Spleen (tissue), 7 donors: ENCODE results near the gene SPTBN1.

Source experiments
- POLR2AphosphoS5 ChIP-seq, 3 donors: sonication (generic); formaldehyde crosslinking; IDR thresholded peaks; one replicate each; pipeline ENCODE4 v1.5.1; 2017; ENCODE audit warnings: antibody characterized with exemption in 3 of 3
- TF ChIP-seq, protein P1 (sequence below), 11 experiments: fragments of 200-600 bp in 7 of 11; fragments of 450-650 bp in 4 of 11; sonication (generic) in 4 of 11; IDR thresholded peaks in 8 of 11; conservative IDR thresholded peaks in 3 of 11; 1 replicate in 7 of 11; 2 replicates in 4 of 11; pipeline versions ENCODE4 v1.4.0 to v1.8.0; 2016 to 2021; ENCODE audit warnings: antibody characterized with exemption in 11 of 11, inconsistent platforms in 4 of 11, mild to moderate bottlenecking in 1 of 11
- donor health status: DM: no; HTN: no; CAD: no; lungs with moderate emphysema.
- donor health status: DM: no; HTN: no; CAD: no.
- donor health status: DM: no; HTN: no; CAD: no.

DNA sequence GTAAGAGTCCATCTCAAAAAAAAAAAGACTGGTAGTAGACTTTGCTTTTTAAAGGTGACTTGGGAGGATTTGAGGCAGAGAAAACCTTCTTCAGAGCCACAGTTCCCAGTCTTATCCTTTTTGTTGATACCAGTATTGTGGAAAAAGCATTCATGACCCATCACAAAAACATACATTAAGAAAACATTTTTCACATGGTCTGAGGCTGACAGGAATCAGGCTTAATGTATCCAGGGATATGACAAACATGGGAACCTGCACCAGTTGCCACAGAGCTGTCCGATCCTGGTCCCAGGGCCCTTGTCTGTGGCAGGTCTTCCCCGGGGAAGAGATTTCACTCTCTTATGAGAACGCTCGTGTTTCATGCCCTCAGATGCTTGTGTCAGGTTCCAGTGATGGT, 21.8 kb downstream of the SPTBN1 start:
- TF ChIP-seq, protein P1, sequence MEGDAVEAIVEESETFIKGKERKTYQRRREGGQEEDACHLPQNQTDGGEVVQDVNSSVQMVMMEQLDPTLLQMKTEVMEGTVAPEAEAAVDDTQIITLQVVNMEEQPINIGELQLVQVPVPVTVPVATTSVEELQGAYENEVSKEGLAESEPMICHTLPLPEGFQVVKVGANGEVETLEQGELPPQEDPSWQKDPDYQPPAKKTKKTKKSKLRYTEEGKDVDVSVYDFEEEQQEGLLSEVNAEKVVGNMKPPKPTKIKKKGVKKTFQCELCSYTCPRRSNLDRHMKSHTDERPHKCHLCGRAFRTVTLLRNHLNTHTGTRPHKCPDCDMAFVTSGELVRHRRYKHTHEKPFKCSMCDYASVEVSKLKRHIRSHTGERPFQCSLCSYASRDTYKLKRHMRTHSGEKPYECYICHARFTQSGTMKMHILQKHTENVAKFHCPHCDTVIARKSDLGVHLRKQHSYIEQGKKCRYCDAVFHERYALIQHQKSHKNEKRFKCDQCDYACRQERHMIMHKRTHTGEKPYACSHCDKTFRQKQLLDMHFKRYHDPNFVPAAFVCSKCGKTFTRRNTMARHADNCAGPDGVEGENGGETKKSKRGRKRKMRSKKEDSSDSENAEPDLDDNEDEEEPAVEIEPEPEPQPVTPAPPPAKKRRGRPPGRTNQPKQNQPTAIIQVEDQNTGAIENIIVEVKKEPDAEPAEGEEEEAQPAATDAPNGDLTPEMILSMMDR (IDR thresholded peaks at IDR 0.05 in 8 of 11, conservative IDR thresholded peaks at IDR 0.05 in 3 of 11): no peak
- no peak for TF ChIP-seq POLR2AphosphoS5 (IDR thresholded peaks at IDR 0.05)
